K562 (cell line): ENCODE measurements around the gene TRAPPC2B. TPM values are rescaled to one million over a fixed set of nuclear protein-coding genes. Genes with fewer than 3 reads are reported as not detected.

Source experiments
- BCOR ChIP-seq: fragments of 450-650 bp; IDR thresholded peaks from 2 replicates; pipeline ENCODE4 v1.6.1; 2016
- DIDO1 ChIP-seq: fragments of 450-650 bp; IDR thresholded peaks from 2 replicates; pipeline ENCODE4 v1.6.1; 2016; ENCODE audit warnings: low read depth, missing biosample characterization, missing genetic modification characterization
- ETV1 ChIP-seq: fragments of 450-650 bp; conservative IDR thresholded peaks from 2 replicates; pipeline ENCODE4 v1.6.1; 2016; ENCODE audit warnings: missing genetic modification characterization, control low read depth, low read depth, missing compliant biosample characterization
- IFI16 ChIP-seq: fragments of 250-450 bp; sonication (Bioruptor Pico); IDR thresholded peaks from 2 replicates; pipeline ENCODE4 v2.1.2; 2022; ENCODE audit warnings: mild to moderate bottlenecking, inconsistent platforms
- MAFF ChIP-seq: IDR thresholded peaks from 2 replicates; pipeline ENCODE4 v1.6.1; 2012; ENCODE audit warnings: low read length, improper control_type of control experiment
- NELFE ChIP-seq: IDR thresholded peaks from 2 replicates; pipeline ENCODE4 v1.6.1; 2011; ENCODE audit warnings: mild to moderate bottlenecking; ENCODE audit not compliant: insufficient read depth, insufficient read length
- NR1H2 ChIP-seq: sonication (generic); formaldehyde crosslinking; IDR thresholded peaks from 2 replicates; pipeline ENCODE4 v1.4.0; 2020; ENCODE audit warnings: mild to moderate bottlenecking, missing genetic modification reagents
- PHTF2 ChIP-seq: fragments of 250-450 bp; sonication (Bioruptor Pico); IDR thresholded peaks from 2 replicates; pipeline ENCODE4 v1.5.0; 2021; ENCODE audit warnings: mild to moderate bottlenecking
- POLR2B ChIP-seq: fragments of 450-650 bp; IDR thresholded peaks from 2 replicates; pipeline ENCODE4 v1.6.1; 2018; ENCODE audit warnings: low read depth; ENCODE audit not compliant: partially characterized antibody
- RB1 ChIP-seq: fragments of 450-650 bp; IDR thresholded peaks from 2 replicates; pipeline ENCODE4 v1.6.1; 2017; ENCODE audit warnings: low read depth, mild to moderate bottlenecking
- RHOXF2B ChIP-seq: fragments of 250-450 bp; sonication (Bioruptor Pico); conservative IDR thresholded peaks from 2 replicates; pipeline ENCODE4 v1.5.1; 2021
- ZC3H11A ChIP-seq: IDR thresholded peaks from 2 replicates; pipeline ENCODE4 v1.6.1; 2012; ENCODE audit warnings: low read depth, low read length, improper control_type of control experiment
- ZFP36 ChIP-seq: fragments of 150-350 bp; IDR thresholded peaks from 2 replicates; pipeline ENCODE4 v1.6.1; 2018; ENCODE audit warnings: low read length, low read depth; ENCODE audit not compliant: partially characterized antibody
- ZNF165 ChIP-seq: fragments of 250-450 bp; sonication (Bioruptor Pico); IDR thresholded peaks from 2 replicates; pipeline ENCODE4 v1.4.0; 2020; ENCODE audit warnings: borderline replicate concordance
- polyA plus RNA-seq, 8 experiments: library from polyadenylated mRNA; depleted of rRNA in 4 of 8; stranded (reverse) in 5 of 8; unstranded in 3 of 8; fragments of >200 nt; fragmentation: Nextera tagmentation in 2 of 8; fragmentation: Illumina TruSeq in 1 of 8; extraction: Ambion mirVana in 2 of 8; extraction: Trizol in 1 of 8; gene quantifications; 2 replicates each; pipeline versions ENCODE4 v1.2.1 to v1.2.3, GENCODE V29; 2011 to 2014; ENCODE audit warnings: inconsistent platforms in 1 of 8, missing spikeins in 1 of 8
- total RNA-seq, 7 experiments: library from RNA; depleted of rRNA in 6 of 7; stranded (reverse); fragments of >200 nt in 6 of 7; fragmentation: Illumina TruSeq in 2 of 7; extraction: Trizol in 2 of 7; gene quantifications; 2 replicates each; pipeline versions ENCODE4 v1.2.1 to v1.2.3, GENCODE V29; 2011 to 2021; ENCODE audit warnings: low replicate concordance in 1 of 7
- TF ChIP-seq, protein P1 (sequence below): IDR thresholded peaks from 2 replicates; pipeline ENCODE4 v1.6.1; 2012; ENCODE audit warnings: low read depth, low read length, improper control_type of control experiment, borderline replicate concordance
- TF ChIP-seq, protein P2 (sequence below): fragments of 450-650 bp; IDR thresholded peaks from 2 replicates; pipeline ENCODE4 v1.6.1; 2017; ENCODE audit warnings: antibody characterized with exemption
- TF ChIP-seq, protein P3 (sequence below): sonication (generic); formaldehyde crosslinking; IDR thresholded peaks from 2 replicates; pipeline ENCODE4 v1.8.1; 2023; ENCODE audit warnings: mild to moderate bottlenecking, missing genetic modification reagents, moderate library complexity
- TF ChIP-seq, protein P4 (sequence below): sonication (generic); formaldehyde crosslinking; IDR thresholded peaks from 2 replicates; pipeline ENCODE4 v1.4.0; 2020; ENCODE audit warnings: mild to moderate bottlenecking, missing genetic modification reagents
- TF ChIP-seq, protein P5 (sequence below): fragments of 450-650 bp; formaldehyde crosslinking; IDR thresholded peaks from 2 replicates; pipeline ENCODE4 v1.4.0; 2022; ENCODE audit warnings: mild to moderate bottlenecking, moderate library complexity
- TF ChIP-seq, protein P6 (sequence below): fragments of 250-450 bp; sonication (Bioruptor Pico); IDR thresholded peaks from 2 replicates; pipeline ENCODE4 v1.8.0; 2021; ENCODE audit warnings: mild to moderate bottlenecking, moderate library complexity

The TRAPPC2B gene
- total and polyA plus RNA-seq, 9 of the 15 experiments (the other 6 are each of a cell fraction or from before 2014, with no cell fraction given), result 2.2 to 20.4 (median 4.6) TPM

DNA sequence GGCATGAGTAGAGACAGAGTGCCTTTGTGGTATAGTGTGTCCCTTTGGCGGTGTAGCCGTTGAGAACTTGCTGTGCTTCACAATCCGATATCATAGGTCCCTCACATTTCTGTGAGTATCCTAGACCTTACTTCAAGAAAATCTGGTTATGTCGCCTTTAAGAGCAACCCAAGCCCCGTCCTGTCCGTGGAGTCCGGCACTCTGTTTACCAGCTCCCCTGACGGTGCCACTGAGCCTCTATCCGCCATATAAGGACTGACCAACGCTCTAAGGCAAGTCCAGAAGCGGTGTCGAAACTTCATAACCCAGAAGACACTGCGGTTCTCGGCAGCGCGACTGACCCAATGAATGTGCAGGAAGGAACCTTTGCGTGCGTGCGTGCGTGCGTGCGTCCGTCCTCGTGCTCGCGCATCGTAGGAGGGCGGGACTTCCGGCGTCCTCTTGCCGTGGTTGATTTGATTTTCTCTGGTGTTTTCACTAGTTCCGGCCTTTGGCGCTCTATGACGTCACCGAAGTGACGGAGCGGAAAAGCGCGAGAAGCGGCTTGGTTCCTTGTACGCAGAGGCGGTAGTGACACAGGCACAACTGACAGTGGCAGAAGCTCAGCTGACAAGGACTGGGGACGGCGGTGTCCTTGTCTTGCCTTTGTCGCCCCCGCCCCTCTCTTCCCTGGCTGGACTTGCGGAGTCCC is at the start of gene TRAPPC2B, which contains the start of gene ZNF547 (continued):
- no peak for TF ChIP-seq RHOXF2B
- TF ChIP-seq POLR2B, result no peak
- no peak for TF ChIP-seq NELFE
- TF ChIP-seq ZFP36, result no peak
- TF ChIP-seq, protein P1, sequence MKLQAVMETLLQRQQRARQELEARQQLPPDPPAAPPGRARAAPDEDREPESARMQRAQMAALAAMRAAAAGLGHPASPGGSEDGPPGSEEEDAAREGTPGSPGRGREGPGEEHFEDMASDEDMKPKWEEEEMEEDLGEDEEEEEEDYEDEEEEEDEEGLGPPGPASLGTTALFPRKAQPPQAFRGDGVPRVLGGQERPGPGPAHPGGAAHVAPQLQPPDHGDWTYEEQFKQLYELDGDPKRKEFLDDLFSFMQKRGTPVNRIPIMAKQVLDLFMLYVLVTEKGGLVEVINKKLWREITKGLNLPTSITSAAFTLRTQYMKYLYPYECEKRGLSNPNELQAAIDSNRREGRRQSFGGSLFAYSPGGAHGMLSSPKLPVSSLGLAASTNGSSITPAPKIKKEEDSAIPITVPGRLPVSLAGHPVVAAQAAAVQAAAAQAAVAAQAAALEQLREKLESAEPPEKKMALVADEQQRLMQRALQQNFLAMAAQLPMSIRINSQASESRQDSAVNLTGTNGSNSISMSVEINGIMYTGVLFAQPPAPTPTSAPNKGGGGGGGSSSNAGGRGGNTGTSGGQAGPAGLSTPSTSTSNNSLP, result no peak
- TF ChIP-seq, protein P2, sequence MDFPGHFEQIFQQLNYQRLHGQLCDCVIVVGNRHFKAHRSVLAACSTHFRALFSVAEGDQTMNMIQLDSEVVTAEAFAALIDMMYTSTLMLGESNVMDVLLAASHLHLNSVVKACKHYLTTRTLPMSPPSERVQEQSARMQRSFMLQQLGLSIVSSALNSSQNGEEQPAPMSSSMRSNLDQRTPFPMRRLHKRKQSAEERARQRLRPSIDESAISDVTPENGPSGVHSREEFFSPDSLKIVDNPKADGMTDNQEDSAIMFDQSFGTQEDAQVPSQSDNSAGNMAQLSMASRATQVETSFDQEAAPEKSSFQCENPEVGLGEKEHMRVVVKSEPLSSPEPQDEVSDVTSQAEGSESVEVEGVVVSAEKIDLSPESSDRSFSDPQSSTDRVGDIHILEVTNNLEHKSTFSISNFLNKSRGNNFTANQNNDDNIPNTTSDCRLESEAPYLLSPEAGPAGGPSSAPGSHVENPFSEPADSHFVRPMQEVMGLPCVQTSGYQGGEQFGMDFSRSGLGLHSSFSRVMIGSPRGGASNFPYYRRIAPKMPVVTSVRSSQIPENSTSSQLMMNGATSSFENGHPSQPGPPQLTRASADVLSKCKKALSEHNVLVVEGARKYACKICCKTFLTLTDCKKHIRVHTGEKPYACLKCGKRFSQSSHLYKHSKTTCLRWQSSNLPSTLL, result no peak
- TF ChIP-seq, protein P3, sequence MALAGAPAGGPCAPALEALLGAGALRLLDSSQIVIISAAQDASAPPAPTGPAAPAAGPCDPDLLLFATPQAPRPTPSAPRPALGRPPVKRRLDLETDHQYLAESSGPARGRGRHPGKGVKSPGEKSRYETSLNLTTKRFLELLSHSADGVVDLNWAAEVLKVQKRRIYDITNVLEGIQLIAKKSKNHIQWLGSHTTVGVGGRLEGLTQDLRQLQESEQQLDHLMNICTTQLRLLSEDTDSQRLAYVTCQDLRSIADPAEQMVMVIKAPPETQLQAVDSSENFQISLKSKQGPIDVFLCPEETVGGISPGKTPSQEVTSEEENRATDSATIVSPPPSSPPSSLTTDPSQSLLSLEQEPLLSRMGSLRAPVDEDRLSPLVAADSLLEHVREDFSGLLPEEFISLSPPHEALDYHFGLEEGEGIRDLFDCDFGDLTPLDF (CRISPR knock-in tag), result no peak
- TF ChIP-seq, protein P4, sequence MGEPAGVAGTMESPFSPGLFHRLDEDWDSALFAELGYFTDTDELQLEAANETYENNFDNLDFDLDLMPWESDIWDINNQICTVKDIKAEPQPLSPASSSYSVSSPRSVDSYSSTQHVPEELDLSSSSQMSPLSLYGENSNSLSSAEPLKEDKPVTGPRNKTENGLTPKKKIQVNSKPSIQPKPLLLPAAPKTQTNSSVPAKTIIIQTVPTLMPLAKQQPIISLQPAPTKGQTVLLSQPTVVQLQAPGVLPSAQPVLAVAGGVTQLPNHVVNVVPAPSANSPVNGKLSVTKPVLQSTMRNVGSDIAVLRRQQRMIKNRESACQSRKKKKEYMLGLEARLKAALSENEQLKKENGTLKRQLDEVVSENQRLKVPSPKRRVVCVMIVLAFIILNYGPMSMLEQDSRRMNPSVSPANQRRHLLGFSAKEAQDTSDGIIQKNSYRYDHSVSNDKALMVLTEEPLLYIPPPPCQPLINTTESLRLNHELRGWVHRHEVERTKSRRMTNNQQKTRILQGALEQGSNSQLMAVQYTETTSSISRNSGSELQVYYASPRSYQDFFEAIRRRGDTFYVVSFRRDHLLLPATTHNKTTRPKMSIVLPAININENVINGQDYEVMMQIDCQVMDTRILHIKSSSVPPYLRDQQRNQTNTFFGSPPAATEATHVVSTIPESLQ (CRISPR knock-in tag), result no peak
- TF ChIP-seq ZNF165, result no peak
- TF ChIP-seq, protein P5, sequence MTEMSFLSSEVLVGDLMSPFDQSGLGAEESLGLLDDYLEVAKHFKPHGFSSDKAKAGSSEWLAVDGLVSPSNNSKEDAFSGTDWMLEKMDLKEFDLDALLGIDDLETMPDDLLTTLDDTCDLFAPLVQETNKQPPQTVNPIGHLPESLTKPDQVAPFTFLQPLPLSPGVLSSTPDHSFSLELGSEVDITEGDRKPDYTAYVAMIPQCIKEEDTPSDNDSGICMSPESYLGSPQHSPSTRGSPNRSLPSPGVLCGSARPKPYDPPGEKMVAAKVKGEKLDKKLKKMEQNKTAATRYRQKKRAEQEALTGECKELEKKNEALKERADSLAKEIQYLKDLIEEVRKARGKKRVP (CRISPR knock-in tag), result no peak
- no peak for TF ChIP-seq RB1
- TF ChIP-seq, protein P6, sequence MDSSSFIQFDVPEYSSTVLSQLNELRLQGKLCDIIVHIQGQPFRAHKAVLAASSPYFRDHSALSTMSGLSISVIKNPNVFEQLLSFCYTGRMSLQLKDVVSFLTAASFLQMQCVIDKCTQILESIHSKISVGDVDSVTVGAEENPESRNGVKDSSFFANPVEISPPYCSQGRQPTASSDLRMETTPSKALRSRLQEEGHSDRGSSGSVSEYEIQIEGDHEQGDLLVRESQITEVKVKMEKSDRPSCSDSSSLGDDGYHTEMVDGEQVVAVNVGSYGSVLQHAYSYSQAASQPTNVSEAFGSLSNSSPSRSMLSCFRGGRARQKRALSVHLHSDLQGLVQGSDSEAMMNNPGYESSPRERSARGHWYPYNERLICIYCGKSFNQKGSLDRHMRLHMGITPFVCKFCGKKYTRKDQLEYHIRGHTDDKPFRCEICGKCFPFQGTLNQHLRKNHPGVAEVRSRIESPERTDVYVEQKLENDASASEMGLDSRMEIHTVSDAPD (CRISPR knock-in tag), result no peak
- no peak for TF ChIP-seq DIDO1 (tag)
- no peak for TF ChIP-seq NR1H2 (CRISPR knock-in tag)
- no peak for TF ChIP-seq PHTF2
- no peak for TF ChIP-seq ZC3H11A
- no peak for TF ChIP-seq MAFF
- no peak for TF ChIP-seq BCOR
- no peak for TF ChIP-seq IFI16 (CRISPR knock-in tag)
- TF ChIP-seq ETV1 (tag), result peak; percentile 37; the same call in 1 of the 2 replicates
